Tongue (tissue), 2 donors: ENCODE data around the gene ARMC12. TPM values are rescaled to one million over a fixed set of nuclear protein-coding genes. Genes with fewer than 3 reads are reported as not detected.
"Not testable (repeated sequence)": the region's sequence is repeated elsewhere in the genome, so short reads cannot be mapped to it uniquely, and the experiment has no call there.

ENCODE experiments used
- DNase-seq: peaks from one replicate; pipeline ENCODE4 v3.0.0-alpha.2; 2015
- total RNA-seq: library from RNA; depleted of rRNA; stranded (reverse); fragments of >200 nt; gene quantifications from one replicate; pipeline ENCODE4 v1.2.3, GENCODE V29; 2014

Gene ARMC12, protein sequence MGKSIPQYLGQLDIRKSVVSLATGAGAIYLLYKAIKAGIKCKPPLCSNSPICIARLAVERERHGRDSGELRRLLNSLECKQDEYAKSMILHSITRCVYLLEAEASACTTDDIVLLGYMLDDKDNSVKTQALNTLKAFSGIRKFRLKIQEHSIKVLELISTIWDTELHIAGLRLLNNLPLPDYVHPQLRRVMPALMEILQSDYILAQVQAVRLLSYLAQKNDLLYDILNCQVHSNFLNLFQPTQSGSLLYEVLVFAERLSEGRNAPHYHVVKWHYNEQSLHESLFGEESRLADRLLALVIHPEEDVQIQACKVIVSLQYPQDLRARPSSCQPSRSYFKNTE
- total RNA-seq, result 0.31 TPM

DNA sequence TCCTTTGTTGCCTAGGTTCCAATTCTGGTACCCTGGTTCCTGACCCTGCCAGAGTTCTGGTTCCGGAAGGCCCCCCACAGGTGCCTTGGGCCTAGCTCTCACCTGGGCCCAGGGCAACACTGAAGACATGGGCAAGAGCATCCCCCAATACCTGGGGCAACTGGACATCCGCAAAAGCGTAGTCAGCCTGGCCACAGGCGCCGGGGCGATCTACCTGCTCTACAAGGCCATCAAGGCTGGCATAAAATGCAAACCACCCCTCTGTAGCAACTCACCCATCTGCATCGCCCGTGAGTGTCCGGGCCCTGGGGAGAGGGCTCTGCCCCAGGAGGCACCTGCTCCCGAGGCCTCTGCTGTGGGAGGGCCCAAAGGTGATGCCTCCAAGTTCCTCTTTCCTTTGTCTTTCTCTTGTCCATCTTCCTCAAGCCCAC lies at the start of gene ARMC12:
Gene ARMC12, plus strand, starts transcription at position 51 of the 431 bp plus-strand sequence. Its CDS starts 77 bp downstream, at position 128.
- no peak for DNase-seq

DNA sequence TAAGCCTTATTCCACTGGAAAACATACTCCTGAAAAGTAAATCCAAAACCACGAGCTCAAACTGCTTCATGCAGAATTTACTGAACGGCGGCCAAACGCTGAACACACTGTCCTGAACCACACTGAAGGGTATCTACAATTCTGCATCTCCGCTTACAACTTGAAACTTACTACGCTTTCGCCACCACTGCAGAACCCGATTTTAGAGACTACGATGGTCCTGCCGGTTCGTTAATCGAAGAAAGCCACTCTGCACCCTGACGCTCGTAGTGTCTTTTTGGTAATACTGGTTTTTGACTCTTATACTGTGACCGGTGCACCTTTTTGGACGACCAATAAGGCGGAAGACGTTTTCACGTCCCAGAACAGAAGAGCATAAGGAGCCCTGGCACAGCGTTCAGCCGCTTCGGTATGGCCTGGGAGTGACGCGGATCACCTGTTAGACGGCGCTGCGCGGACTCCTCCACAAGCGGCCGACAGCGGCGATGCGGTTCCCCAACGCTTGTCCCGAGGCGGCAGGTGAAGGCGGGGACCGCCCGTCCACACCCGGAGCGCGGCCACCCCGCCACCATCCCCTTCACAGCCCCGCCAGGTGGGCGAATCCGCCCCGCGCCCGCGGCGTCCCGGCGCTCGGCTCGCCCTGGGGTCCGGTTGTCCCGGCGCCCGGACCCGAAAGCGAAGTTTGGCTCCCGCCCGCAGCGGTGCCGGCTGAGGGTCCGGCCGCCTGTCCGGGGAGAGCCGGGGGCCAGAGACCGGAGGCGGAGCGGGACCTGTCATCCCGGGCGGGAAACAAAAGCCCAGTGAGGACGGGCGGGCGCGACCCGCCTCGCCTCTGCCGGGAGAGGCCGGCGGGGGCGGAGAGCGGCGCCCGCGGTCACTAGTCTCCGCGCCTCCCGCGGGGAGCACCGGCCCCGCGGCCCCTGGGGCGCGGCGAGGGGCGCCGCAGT lies 48.9 kb upstream of the ARMC12 start:
- DNase-seq, result peak; percentile 63

DNA sequence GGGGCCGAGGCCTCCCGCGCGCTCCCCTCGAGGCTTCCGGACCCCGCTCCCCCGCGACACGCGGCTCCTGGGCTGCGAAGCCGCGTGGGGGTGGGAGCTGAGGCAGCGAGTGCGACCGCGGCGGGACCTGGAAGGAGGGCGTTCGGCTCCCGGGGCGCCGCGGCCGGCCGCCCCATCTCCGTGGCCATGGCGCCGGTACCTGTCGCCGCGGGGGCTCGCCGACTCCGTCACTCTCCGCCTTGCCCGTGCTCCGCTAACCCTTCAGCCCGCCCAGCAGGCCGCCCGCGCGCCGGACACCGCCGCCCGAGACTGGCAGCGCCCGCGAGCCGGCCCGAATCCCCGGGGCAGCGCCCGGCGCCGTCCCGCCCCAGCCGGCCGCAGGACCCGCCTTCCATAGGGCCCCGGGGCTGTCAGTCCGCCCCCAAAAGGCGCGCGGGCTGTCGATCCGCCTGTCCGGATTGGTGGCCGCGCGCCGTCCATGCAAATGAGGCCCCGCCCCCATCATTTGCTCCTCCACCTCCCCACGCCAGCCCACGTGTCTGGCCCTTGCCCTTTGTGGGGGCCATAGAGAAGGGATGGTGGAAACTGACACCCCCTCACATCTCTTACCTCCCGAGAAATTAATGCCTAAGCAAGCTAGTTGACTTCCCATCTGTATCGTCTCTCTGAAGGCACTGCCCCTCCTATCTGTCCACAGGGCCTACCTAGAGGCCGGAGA lies 48.1 kb upstream of the ARMC12 start, which contains the start of gene FKBP5:
Gene FKBP5, minus strand, starts transcription at position 311 of the 718 bp plus-strand sequence. CDS start 46,091 bp downstream, outside the sequence.
- DNase-seq, result peak; percentile 94

DNA sequence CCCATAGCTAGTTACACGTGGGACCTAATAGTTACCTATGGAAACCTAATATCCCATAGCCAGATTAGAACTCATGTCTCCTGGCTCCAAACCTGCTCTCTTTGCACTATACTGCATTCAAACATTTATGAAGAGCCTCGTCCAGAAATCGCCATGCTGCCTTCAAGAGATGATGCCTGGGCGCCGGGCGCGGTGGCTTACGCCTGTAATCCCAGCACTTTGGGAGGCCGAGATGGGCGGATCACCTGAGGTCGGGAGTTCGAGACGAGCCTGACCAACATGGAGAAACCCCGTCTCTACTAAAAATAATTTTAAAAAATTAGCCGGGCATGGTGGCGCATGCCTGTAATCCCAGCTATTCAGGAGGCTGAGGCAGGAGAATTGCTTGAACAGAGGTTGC lies 46.8 kb upstream of the ARMC12 start:
- DNase-seq, result not testable (repeated sequence)

DNA sequence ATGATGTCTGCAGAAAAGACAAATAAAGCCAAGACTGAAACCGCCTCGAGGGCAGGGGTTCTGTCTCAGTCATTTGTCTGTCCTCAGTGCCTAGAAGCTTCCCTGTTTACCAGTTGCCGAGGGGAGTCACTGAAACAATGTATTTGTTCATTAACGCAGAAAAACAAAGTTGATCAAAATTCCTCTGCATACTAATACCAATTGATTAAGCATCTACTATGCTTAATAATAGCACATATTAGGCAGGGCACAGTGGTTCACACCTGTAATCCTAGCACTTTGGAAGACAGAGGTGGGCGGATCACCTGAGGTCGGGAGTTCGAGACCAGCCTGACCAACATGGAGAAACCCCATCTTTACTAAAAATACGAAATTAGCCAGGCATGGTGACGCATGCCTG lies 46.3 kb upstream of the ARMC12 start:
- no peak for DNase-seq

DNA sequence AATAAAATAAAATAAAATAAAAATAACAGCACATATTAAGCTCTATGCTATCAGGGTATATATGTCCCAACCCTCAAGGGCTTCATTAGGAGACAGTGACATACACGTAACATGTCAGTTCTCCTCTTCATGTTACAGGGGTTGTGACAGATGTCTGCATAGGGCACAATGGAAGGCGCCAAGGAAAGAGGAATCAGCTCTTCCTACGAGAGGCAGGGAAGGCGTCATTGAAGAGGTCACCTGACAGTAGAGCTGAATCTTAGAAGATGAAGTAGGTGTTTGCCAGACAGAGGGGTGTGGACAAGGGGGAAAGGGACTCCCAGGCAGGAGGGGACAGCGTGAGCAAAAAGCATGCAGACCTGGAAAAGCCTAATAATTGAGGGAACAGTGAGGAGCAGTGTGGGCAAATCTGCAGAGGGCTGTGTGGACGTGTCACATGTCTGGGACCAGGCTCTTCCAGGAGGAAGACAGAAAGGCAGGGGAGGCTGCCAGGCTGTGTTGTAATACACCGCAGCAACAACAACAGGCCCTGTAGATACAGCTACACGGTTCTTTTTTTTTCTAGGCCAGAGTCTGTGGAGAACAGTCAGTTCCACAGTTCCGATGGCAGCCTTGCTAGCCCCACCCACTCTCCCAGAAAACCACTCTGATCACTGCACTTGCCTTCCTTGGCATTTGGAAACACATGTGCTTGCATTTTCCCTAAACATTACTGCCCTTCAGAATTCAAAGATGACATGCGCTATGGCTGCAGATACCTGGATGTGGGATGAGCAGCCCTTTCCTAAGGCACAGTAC lies 45.6 kb upstream of the ARMC12 start:
- peak; percentile 20 for DNase-seq

DNA sequence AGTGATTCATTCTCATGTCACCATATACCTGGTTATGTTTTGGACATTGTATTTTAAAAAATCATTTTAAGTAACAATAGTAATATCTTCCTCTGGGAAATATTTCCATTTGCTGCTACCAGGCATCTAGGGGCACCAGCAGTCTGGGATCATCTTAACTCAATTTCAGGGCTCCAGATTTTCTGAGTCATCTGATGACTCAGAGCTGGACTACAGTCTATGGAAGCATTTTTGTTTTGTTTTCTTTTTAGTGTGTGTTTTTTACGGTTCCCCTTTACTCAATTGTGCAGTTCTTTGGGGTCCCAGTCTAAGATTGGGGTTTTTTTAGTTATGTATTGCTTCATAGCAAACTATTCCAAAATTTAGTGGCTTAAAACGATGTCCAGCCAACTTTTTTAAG lies 42.4 kb upstream of the ARMC12 start:
- no peak for DNase-seq

DNA sequence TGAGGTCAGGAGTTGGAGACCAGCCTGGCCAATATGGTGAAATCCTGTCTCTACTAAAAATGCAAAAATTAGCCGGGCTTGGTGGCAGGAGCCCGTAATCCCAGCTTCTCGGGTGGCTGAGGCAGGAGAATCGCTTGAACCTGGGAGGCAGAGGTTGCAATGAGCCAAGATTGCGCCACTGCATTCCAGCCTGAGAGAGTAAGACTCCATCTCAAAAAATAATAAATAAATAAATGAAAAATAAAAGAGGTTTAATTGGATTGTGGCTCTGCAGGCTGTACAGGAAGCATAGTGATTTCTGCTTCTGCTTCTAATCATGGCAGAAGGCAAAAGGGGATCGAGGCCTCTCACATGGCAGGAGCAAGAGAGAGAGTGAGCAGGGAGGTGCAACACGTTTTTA lies 38.4 kb upstream of the ARMC12 start:
- DNase-seq, result not testable (repeated sequence)

DNA sequence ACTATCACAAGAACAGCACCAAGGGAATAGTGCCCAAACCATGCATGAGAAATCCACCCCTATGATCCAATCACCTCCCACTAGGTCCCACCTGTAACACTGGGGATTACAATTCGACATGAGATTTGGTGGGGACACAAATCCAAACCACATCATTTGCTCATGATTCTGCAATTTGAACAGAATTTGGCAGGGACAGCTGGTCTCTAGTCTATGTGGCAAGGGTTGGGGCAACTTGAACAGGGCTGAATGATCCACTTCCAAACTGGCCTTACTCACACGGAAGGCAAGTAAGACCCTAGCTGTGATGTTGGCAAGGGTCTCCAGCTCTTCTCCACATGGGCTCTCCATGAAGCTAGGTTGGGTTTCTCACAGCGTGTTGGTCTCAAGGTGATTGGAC lies 38.0 kb upstream of the ARMC12 start:
- DNase-seq, result no peak

DNA sequence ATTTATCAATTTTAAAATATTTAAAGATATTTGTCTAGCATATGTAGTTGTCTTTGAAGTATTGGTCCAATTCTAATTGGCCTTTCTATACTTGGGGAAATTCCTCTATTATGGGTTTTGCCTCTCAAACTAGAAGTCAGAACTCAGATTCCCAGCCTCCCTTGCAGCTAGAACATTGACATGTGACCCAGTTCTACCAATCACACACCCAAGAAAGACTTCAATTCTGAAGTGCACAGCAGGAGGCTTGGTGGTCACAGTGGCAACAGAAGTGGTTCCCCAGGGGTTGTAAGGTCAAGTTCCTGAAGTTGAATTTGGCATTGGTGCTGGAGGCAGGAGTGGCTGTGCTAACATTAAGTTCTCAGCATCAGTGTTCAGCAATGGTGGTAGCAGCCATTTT lies 33.3 kb upstream of the ARMC12 start:
- DNase-seq, result no peak

DNA sequence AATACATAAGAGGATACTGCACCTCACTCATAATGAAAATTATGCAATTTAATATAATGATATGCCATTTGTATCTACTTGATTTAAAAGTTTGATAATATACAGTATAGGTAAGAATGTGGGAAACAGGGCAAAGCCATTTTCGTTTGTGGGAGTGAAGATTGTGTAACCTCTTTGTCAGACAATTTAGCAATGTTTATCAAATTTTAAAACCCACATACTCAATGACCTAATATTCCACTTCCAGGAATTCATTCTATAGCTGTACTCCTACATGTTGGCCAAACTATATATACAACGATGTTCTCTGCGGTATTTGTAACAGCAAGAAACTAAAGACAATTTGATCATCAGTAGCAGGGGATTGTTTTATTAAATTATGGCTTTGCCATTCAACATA lies 30.4 kb upstream of the ARMC12 start:
- no peak for DNase-seq

DNA sequence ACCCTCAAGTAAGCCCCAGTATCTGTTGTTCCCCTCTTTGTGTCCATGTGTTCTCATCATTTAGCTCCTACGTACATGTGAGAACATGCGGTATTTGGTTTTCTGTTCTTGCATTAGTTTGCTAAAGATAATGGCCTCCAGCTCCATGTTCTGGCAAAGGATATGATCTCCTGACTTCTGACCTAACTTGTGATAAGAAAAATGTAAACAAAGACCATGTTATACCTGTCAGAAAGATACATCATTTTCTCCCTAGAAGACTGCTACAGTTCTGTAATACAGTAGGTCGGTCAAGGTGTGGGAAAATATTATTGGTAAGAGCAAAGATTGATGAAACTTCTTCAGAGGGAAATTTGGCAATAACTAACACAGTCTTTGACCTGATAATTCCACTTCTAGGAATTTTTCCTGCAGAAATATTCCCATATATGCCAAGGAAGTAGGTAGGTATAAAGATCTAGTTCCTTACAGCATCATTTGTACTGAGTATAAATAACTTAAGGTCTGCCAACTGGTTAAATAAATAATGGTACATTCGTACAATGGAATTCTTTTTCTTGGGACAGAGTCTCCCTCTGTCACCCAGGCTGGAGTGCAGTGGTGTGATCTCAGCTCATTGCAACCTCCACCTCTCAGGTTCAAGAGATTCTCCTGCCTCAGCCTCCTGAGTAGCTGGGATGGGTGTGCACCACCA lies 29.0 kb upstream of the ARMC12 start:
- no peak for DNase-seq

DNA sequence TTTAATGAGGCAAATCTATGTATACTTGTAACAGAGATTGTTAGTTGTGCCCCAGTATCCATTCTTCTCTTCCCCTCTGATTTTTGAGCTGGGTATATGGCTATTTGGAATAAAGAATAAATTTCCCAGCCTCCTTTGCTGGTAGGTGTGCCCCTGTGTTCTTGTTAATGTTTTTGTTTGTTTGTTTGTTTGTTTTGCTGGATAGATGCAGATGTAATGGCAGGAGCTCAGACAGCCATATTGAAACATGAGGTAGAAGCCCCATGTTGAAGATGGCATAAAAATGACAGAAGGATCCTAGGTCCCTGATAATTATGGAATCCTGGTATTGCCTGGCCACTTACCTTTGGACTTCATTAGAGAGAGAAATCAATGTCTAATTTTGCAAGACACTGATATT lies 28.2 kb upstream of the ARMC12 start:
- no peak for DNase-seq

DNA sequence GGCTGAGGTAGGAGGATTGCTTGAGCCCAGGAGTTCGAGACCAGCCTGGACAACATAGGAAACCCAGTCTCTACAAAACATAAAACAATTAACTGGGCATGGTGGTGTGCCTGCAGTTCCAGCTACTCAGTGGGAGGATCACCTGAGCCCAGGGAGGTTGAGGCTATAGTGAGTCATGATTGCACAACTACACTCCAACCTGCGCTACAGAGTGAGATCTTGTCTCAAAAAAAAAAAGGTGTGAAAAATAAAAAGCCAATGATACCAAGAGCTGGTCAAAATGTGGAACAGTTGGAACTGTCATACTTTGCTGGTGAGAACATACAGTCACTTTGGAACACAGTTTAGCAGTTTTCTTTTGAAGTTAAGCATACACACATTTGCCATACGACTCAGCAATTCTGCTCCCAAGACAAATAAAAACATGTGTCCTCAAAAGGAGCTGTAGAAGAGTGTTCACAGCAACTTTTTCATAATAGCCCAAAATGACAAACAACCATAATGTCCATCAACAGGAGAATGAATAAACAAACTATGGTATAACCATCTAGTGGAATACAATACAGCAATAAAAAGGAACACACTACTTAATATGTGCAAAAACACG lies 26.5 kb upstream of the ARMC12 start:
- no peak for DNase-seq

DNA sequence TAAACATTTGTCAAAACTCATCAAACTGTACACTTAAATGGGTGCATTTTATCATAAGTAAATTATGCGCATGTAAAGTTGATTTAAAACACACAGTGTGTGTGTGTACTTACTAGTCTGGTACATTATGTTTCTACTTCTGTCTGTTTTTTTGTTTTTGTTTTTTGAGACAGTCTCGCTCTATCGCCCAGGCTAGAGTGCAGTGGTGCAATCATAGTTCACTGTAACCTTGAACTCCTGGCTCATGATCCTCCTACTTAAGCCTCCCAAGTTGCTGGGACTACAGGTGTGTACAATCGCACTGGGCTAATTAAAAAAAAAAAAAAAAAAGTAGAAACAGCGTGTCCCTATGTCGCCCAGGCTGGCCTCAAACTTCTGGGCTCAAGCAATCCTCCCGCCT lies 25.1 kb upstream of the ARMC12 start:
- no peak for DNase-seq

DNA sequence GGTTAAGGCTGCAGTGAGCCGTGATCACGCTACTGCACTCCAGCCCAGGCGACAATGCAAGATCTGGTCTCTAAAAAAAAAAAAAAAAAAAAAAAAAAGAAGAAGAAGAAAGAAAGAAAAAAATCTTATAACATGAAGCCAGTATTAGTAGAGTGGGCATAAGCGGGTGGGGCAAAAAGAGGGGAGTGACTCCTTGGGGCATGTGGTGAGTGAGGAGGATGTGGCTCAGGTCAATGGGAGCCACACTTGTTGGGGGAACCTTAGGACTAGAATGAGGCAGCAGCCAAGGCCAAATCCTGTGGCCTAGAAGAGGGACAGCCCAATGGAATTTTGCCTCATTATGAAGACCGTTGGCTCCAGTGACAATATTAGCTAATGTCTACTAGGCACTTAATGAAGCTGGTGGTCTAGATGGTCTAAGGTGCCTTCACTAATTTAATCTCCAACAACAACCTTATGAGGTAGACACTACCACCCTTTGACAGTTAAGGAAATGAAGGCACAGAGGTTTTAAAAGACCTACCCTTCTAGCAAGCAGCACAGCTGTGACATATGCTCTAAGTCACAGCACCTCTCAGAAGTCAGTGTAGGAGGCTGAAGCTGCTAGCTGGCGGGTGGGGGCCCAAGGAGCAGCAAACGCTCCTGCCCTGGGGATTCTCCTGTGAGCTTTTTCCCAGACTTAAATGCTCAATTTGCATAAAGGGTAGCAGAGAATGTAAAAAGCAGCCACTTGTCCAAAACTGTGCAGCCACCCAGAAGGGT lies 23.6 kb upstream of the ARMC12 start:
- DNase-seq, result no peak

DNA sequence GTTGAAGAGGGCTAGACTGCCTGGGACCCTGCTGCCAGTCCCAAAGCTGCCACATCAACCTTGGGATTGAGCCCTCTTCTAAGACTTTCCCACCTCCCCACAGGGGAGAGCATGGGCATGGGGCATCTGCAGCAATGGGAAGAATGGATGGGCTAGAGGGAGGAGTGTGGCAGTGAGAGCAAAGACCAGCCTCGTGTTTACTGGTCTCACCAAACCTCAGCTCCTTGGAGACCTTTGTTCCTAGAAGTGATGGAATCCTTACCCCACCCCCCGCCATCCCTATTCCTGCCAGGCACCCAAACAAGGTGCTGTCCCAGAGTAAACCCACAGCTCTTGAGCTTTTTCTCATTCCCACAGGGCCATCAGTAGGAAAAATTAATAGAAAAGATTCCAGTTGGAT lies 20.0 kb upstream of the ARMC12 start:
- no peak for DNase-seq

DNA sequence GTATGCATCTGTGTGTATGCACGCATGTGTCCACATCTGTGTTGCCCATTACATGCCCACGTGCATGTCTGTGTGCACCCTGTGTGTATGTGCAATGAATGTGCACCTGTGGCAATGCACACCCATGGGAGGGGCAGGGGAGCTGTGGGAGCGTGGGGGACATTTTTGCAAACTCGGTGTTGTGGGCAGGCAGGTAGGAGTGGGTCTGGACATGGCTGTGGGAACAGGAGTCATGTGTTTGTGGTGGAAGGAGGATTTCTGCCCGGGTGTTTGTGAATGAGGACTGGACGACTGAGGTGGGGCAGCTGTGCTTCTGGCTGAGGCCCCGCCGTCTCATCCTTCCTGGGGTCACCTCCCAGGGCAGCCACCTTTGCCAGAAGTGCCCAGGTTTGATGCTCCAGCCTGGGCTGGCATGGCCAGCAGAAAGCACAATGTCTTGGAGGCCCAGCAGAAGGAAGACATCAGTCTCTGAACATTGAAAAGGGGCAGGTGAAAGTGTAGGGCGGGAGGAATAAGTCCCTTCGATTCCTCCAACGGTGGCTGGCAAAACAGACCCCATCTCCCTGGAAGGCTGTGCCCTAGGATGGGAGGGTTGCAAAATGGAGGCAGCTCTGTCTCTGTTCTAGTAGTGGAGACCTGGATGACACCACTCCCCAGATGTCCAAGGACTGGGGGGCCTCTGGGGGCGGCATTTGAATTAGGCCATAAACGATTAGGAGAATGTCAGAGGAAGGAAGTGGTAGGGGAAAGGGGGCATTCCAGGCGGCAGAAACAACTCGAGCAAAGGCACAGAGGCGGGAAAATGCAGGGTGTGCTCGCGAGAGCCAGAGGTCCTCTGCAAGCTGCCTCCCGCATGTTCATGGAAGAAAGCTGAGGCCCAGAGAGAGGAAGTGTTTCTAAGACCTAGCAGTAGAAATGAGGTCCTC lies 19.1 kb upstream of the ARMC12 start:
- no peak for DNase-seq

DNA sequence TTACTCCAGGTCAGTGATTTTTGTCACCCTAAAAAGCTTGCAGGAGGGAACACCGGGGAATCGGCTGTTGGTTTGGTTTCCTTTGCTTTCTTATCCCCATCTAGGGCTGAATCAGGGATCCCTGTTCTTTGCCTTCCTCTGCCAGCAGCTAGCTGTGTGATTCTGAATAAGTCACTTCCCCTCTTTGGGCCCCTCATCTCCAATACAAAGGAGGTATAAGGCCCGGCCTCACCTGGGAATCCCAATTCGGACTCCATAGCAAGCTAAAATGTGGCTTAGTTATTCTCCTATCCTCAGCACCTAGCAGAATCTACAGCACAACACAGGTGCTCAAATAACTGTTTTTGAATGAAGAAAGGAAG lies 18.5 kb upstream of the ARMC12 start:
- no peak for DNase-seq
